Measurements from ENCODE around the gene MR1. TPM values are rescaled to one million over a fixed set of nuclear protein-coding genes. Genes with fewer than 3 reads are reported as not detected.

MR1 gene
- total and polyA plus RNA-seq, 9 of the 15 experiments (the other 6 are each of a cell fraction or from before 2014, with no cell fraction given) = 9.7 to 21.7 (median 15.6) TPM

- TF ChIP-seq CEBPG (CRISPR knock-in tag; IDR thresholded peaks at IDR 0.05) = no peak
- no peak for TF ChIP-seq CEBPG (tag; conservative IDR thresholded peaks at IDR 0.05 in 1 of 2, IDR thresholded peaks at IDR 0.05 in 1 of 2)
- no peak for TF ChIP-seq AFF4 (CRISPR knock-in tag; IDR thresholded peaks at IDR 0.05)
- TF ChIP-seq TCF7 (IDR thresholded peaks at IDR 0.05; ENCODE audit: borderline replicate concordance) = no peak
- 0 out of 4 replicates have a peak, but pooled peaks of 1 of the 2 experiments have one; percentile 35 for TF ChIP-seq TEAD1 (CRISPR knock-in tag; IDR thresholded peaks at IDR 0.05)
- TF ChIP-seq TRIM28 (IDR thresholded peaks at IDR 0.05) = no peak
- TF ChIP-seq RFX7 (CRISPR knock-in tag; IDR thresholded peaks at IDR 0.05) = no peak
- no peak for TF ChIP-seq RBBP5 (IDR thresholded peaks at IDR 0.05; ENCODE audit: borderline replicate concordance, insufficient read depth, low read length, poor library complexity, severe bottlenecking)
- no peak for TF ChIP-seq RBM39 (optimal IDR thresholded peaks at IDR 0.05; ENCODE audit: low read depth, low read length)
- no peak for TF ChIP-seq ZBTB2 (IDR thresholded peaks at IDR 0.05)
- TF ChIP-seq CUX1 (CRISPR knock-in tag; IDR thresholded peaks at IDR 0.05) = no peak
- TF ChIP-seq FOXK2 (conservative IDR thresholded peaks at IDR 0.05 in 1 of 2, IDR thresholded peaks at IDR 0.05 in 1 of 2; ENCODE audit: low read depth in 2 of 2) = no peak
- TF ChIP-seq NELFE (IDR thresholded peaks at IDR 0.05; ENCODE audit: insufficient read depth, insufficient read length) = no peak
- no peak for TF ChIP-seq ZNF140 (CRISPR knock-in tag; IDR thresholded peaks at IDR 0.05)
- peak; percentile 38; the same call in 1 of the 2 replicates for TF ChIP-seq ELF1 (tag; IDR thresholded peaks at IDR 0.05)
- no peak for TF ChIP-seq ZBTB1 (CRISPR knock-in tag; IDR thresholded peaks at IDR 0.05; ENCODE audit: borderline replicate concordance, low read depth)
Observed at GRCh38 chr1:181036107-181036836, 2.5 kb downstream of the MR1 start (continued).
